Endodermal cell (in vitro differentiated cells): ENCODE data around the gene CDRT4. TPM values are rescaled to one million over a fixed set of nuclear protein-coding genes. Genes with fewer than 3 reads are reported as not detected.

Experiments
- DNase-seq: peaks from one replicate; pipeline ENCODE4 v3.0.0-alpha.2; 2017
- H3K27ac ChIP-seq: 2 replicates; pipeline ENCODE4 v1.5.1; 2013; ENCODE audit warnings: mild to moderate bottlenecking, low read depth, low read length, moderate library complexity
- H3K27me3 ChIP-seq: 2 replicates; pipeline ENCODE4 v1.6.1; 2013; ENCODE audit warnings: mild to moderate bottlenecking, low read length, moderate library complexity; ENCODE audit not compliant: insufficient read depth, control insufficient read depth, poor library complexity, severe bottlenecking
- H3K36me3 ChIP-seq: 2 replicates; pipeline ENCODE4 v1.7.0; 2013; ENCODE audit warnings: mild to moderate bottlenecking, low read length, moderate library complexity; ENCODE audit not compliant: control insufficient read depth, insufficient read depth
- H3K4me1 ChIP-seq: one replicate; pipeline ENCODE4 v1.7.0; 2013; ENCODE audit warnings: low read length; ENCODE audit not compliant: control insufficient read depth, insufficient read depth
- H3K4me3 ChIP-seq: 2 replicates; pipeline ENCODE4 v1.5.1; 2013; ENCODE audit warnings: mild to moderate bottlenecking, low read length, moderate library complexity
- H3K9ac ChIP-seq: 2 replicates; pipeline ENCODE4 v1.6.1; 2013; ENCODE audit warnings: mild to moderate bottlenecking, low read length, moderate library complexity; ENCODE audit not compliant: poor library complexity, severe bottlenecking; ENCODE audit errors: extremely low read depth
- H3K9me3 ChIP-seq: 2 replicates; pipeline ENCODE4 v1.6.1; 2013; ENCODE audit warnings: mild to moderate bottlenecking, low read length, moderate library complexity; ENCODE audit not compliant: control insufficient read depth
- H3K27ac Mint-ChIP-seq: 2 replicates; pipeline ENCODE4 v1.8.0; 2020; ENCODE audit warnings: mixed read lengths
- H3K27me3 Mint-ChIP-seq: 2 replicates; pipeline ENCODE4 v1.8.0; 2021; ENCODE audit warnings: mild to moderate bottlenecking, mixed read lengths; ENCODE audit not compliant: insufficient read depth
- H3K36me3 Mint-ChIP-seq: 2 replicates; pipeline ENCODE4 v1.8.0; 2020; ENCODE audit warnings: low read depth, mixed read lengths
- H3K4me1 Mint-ChIP-seq: 2 replicates; pipeline ENCODE4 v1.8.0; 2020; ENCODE audit warnings: mixed read lengths
- H3K4me3 Mint-ChIP-seq: 2 replicates; pipeline ENCODE4 v1.8.0; 2020; ENCODE audit warnings: mild to moderate bottlenecking, moderate library complexity, mixed read lengths
- H3K9me3 Mint-ChIP-seq: 2 replicates; pipeline ENCODE4 v1.8.0; 2020; ENCODE audit warnings: mild to moderate bottlenecking, mixed read lengths
- CTCF ChIP-seq: fragments of 200-600 bp; sonication (generic); conservative IDR thresholded peaks from 2 replicates; pipeline ENCODE4 v1.5.0; 2021; ENCODE audit warnings: antibody characterized with exemption, mild to moderate bottlenecking
- WGBS, 2 experiments: methylation state at CpG; one replicate each; pipeline versions ENCODE4 v1.1.5 to v1.1.7; 2013; ENCODE audit warnings: missing lambda C conversion rate in 2 of 2, mixed read lengths in 1 of 2; ENCODE audit not compliant: insufficient coverage in 1 of 2, insufficient read length in 1 of 2; 5-methylcytosine and 5-hydroxymethylcytosine counted together
- total RNA-seq, 2 donors: library from RNA; stranded (reverse); fragmentation: NEBNext Ultra II Directional in 1 of 2; extraction: Animal tissue kit (Norgen Biotek cat#: 25700) in 1 of 2; gene quantifications; 2 replicates in 1 of 2; 3 replicates in 1 of 2; pipeline ENCODE4 v1.2.1, GENCODE V29; 2021

The CDRT4 gene
- total RNA-seq, 2 donors from 2014 or later, result 16.4 to 39.7 TPM

DNA sequence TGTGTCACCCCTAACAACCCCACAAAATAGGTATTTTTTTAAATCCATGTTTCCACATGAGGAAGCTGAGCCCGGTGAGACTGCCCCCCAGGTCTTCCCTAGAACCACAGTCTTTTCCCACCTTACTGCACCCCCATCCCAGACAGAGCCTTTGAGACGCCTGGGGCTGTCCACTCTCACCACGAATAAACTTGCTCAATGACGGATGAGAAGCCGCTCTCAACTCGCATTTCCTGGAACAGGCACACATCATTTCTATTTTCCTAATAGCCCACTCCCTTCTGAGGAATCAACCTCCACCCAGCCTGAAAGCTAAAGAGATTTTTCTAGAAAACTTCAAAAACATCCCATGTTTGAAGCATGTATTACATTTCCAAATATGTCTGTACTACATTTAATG is 14.1 kb upstream of the CDRT4 start:
- peaks cover 5% of the 10 kb centered on the region for H3K4me1 ChIP-seq
- H3K27ac ChIP-seq, result no peak overlapping the region
- no peak for DNase-seq
- WGBS, 2 experiments, result 93 to 94% methylated on average over 5 to 6 of the region's 6 CpGs
- no peak overlapping the region for H3K9ac ChIP-seq
- peaks cover 63% of the 10 kb centered on the region for H3K36me3 ChIP-seq
- Mint-ChIP-seq H3K9me3 (no peaks in the 10 kb centered on the region), H3K4me3 (no peak overlapping the region), H3K27me3 (no peaks in the 10 kb centered on the region), H3K36me3 (peaks cover 49% of the 10 kb centered on the region), H3K27ac (no peak overlapping the region), H3K4me1 (peaks cover 19% of the 10 kb centered on the region)
- no peaks in the 10 kb centered on the region for H3K9me3 ChIP-seq
- H3K4me3 ChIP-seq, result no peak overlapping the region
- no peaks in the 10 kb centered on the region for H3K27me3 ChIP-seq
- TF ChIP-seq CTCF, result no peak

GRCh38 chr17:15480204-15480603 is 12.8 kb upstream of the CDRT4 start:
- H3K27ac ChIP-seq, result no peak overlapping the region
- Mint-ChIP-seq H3K27ac (no peak overlapping the region), H3K4me1 (peaks cover 9% of the 10 kb centered on the region), H3K4me3 (no peak overlapping the region), H3K36me3 (peaks cover 52% of the 10 kb centered on the region), H3K27me3 (no peaks in the 10 kb centered on the region), H3K9me3 (no peaks in the 10 kb centered on the region)
- H3K27me3 ChIP-seq, result no peaks in the 10 kb centered on the region
- H3K9me3 ChIP-seq, result no peaks in the 10 kb centered on the region
- TF ChIP-seq CTCF, result no peak
- H3K4me1 ChIP-seq, result no peaks in the 10 kb centered on the region
- no peak overlapping the region for H3K4me3 ChIP-seq
- 94 to 95% methylated on average over 4 to 5 of the region's 6 CpGs for WGBS, 2 experiments
- peaks cover 70% of the 10 kb centered on the region for H3K36me3 ChIP-seq
- no peak overlapping the region for H3K9ac ChIP-seq
- no peak for DNase-seq

GRCh38 chr17:15479703-15480102 is 12.3 kb upstream of the CDRT4 start:
- Mint-ChIP-seq H3K9me3 (no peaks in the 10 kb centered on the region), H3K4me3 (no peak overlapping the region), H3K27me3 (no peaks in the 10 kb centered on the region), H3K27ac (peak overlapping the region; percentile 28), H3K4me1 (peaks cover 4% of the 10 kb centered on the region), H3K36me3 (peaks cover 56% of the 10 kb centered on the region)
- Histone ChIP-seq H3K27me3 (no peaks in the 10 kb centered on the region), H3K27ac (no peak overlapping the region), H3K4me3 (no peak overlapping the region), H3K9me3 (no peaks in the 10 kb centered on the region), H3K9ac (no peak overlapping the region), H3K36me3 (peaks cover 72% of the 10 kb centered on the region), H3K4me1 (no peaks in the 10 kb centered on the region)
- no peak for TF ChIP-seq CTCF
- no peak for DNase-seq
